Common myeloid progenitor, CD34-positive (primary cell): Measurements from ENCODE around the gene USH2A.

Experiments
- CTCF ChIA-PET: fragments of 350-600 bp; sonication (Branson Sonifier 250); formaldehyde crosslinking; loops from one replicate; lab custom pipeline; 2021; ENCODE audit warnings: antibody characterized with exemption; lab: Charles Lee
- POLR2A ChIA-PET: fragments of 350-600 bp; sonication (Branson Sonifier 250); formaldehyde crosslinking; loops from one replicate; lab custom pipeline; 2021; ENCODE audit warnings: antibody characterized with exemption; lab: Charles Lee
- DNase-seq, 3 donors: peaks; one replicate each; pipeline versions ENCODE4 v3.0.0 to v3.0.0-alpha.2; 2013
- H3K27ac ChIP-seq, 2 experiments: 1 replicate in 1 of 2; 2 replicates in 1 of 2; pipeline ENCODE4 v1.7.0; 2013; ENCODE audit warnings: inconsistent platforms in 2 of 2, low read length in 2 of 2, mild to moderate bottlenecking in 2 of 2, low read depth in 1 of 2, moderate library complexity in 1 of 2; ENCODE audit not compliant: severe bottlenecking in 2 of 2, insufficient read depth in 1 of 2, poor library complexity in 1 of 2
- H3K27me3 ChIP-seq, 5 experiments: replicated peaks in 2 of 5; 1 replicate in 3 of 5; 2 replicates in 2 of 5; pipeline versions ENCODE4 v1.6.1 to v1.7.0; 2013; ENCODE audit warnings: low read length in 4 of 5, mild to moderate bottlenecking in 2 of 5, moderate library complexity in 2 of 5, inconsistent platforms in 1 of 5; ENCODE audit not compliant: insufficient read depth in 5 of 5, control insufficient read depth in 4 of 5
- H3K36me3 ChIP-seq, 4 experiments: 1 replicate in 2 of 4; 2 replicates in 2 of 4; pipeline versions ENCODE4 v1.6.1 to v1.7.0; 2013; ENCODE audit warnings: low read length in 3 of 4, control low read depth in 1 of 4, mild to moderate bottlenecking in 1 of 4; ENCODE audit not compliant: control insufficient read depth in 4 of 4, insufficient read depth in 4 of 4
- H3K4me1 ChIP-seq, 4 experiments: 1 replicate in 3 of 4; 2 replicates in 1 of 4; pipeline versions ENCODE4 v1.6.1 to v1.7.1; 2013; ENCODE audit warnings: low read length in 3 of 4, mild to moderate bottlenecking in 3 of 4, control low read depth in 1 of 4, inconsistent platforms in 1 of 4, moderate library complexity in 1 of 4; ENCODE audit not compliant: control insufficient read depth in 4 of 4, insufficient read depth in 4 of 4; ENCODE audit errors: control extremely low read depth in 1 of 4
- H3K4me3 ChIP-seq, 7 experiments: 1 replicate in 4 of 7; 2 replicates in 3 of 7; pipeline versions ENCODE4 v1.5.1 to v1.7.0; 2013; ENCODE audit warnings: mild to moderate bottlenecking in 7 of 7, low read length in 6 of 7, moderate library complexity in 6 of 7, inconsistent platforms in 2 of 7, low read depth in 2 of 7, control low read depth in 1 of 7; ENCODE audit not compliant: insufficient read depth in 4 of 7, control insufficient read depth in 1 of 7; ENCODE audit errors: extremely low read depth in 1 of 7
- H3K9me3 ChIP-seq, 5 experiments: 1 replicate in 4 of 5; 2 replicates in 1 of 5; pipeline versions ENCODE4 v1.6.1 to v1.7.1; 2013; ENCODE audit warnings: low read length in 4 of 5, mild to moderate bottlenecking in 2 of 5, inconsistent platforms in 1 of 5, low read depth in 1 of 5, moderate library complexity in 1 of 5; ENCODE audit not compliant: control insufficient read depth in 4 of 5, insufficient read depth in 2 of 5; ENCODE audit errors: control extremely low read depth in 1 of 5
- WGBS: methylation state at CpG from one replicate; pipeline ENCODE4 v1.1.5; 2013; ENCODE audit not compliant: insufficient coverage; 5-methylcytosine and 5-hydroxymethylcytosine counted together

USH2A gene

DNA sequence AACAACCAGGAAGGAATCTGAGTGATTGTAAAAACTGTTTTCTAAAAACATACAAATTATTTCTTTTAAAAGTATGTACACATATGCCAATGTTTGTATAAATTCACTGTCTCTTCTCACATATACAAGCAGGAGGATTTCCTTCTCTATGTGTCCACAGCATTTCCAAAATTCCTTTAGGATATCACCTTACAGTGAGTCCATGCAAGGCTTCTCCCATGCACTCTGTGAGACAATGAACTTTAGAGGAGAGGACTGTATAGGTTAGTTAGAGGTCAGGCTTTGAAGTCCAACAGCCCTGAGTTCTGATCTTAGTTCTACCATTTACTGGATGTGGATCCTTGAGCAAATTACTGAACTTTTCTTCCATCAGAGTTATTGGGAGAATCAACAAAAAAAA lies 34.1 kb upstream of the USH2A start:
- CTCF ChIA-PET, result no interaction called here
- Histone ChIP-seq H3K36me3 (no peaks in the 10 kb centered on the region), H3K27me3 (no peaks in the 10 kb centered on the region), H3K9me3 (no peaks in the 10 kb centered on the region), H3K4me3 (no peak overlapping the region), H3K27ac (no peak overlapping the region), H3K4me1 (no peaks in the 10 kb centered on the region)
- POLR2A ChIA-PET, result no interaction called here
- DNase-seq, result no peak

DNA sequence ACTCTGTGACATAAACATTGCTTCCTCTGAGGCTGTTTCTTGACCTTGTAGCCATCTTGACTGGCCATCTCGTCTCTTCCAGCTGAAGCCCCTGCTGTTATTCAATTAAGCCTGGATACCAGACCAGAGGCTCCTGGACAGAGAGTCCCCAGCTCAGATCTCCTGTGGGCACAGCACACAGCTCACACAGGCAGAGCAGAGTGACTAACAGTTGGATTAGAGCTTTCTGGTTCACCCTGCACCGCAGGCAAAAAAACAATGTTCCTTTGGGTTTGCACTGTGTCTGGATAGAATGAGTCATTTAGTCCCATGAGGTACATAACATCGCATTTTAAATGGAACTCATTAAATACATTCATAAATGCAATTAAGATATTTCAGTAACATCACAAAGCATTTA lies 33.4 kb upstream of the USH2A start:
- no peaks in the 10 kb centered on the region for H3K27me3 ChIP-seq
- CTCF ChIA-PET, result no interaction called here

DNA sequence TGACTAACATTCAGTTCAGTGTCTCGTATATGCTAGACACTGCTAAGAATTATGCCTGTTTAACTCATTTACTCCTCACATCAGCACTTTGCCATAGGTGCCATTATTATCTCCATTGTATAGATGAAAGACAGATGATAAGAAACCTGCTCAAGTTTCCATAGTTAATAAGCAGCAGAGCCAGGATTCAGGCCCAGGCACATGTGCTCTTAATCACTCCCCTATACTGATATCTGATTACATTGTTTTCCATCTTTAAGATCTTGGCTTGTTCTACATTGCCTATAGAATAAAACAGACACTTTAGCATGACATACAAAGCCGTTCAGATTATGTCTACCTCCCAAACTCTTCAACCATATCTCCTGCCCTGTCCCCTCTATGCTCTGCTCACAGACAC lies 30.5 kb upstream of the USH2A start:
- no peaks in the 10 kb centered on the region for H3K36me3 ChIP-seq
- 88% methylated on average over 1 of the region's 2 CpGs for WGBS
- DNase-seq, result no peak
- ChIA-PET POLR2A (no interaction called here), CTCF (no interaction called here)
- H3K27me3 ChIP-seq, result no peaks in the 10 kb centered on the region
- H3K4me1 ChIP-seq, result no peaks in the 10 kb centered on the region
- H3K4me3 ChIP-seq, result no peak overlapping the region
- H3K27ac ChIP-seq, result no peak overlapping the region
- H3K9me3 ChIP-seq, result no peaks in the 10 kb centered on the region

More for the DNA sequence above, 33.4 kb upstream of the USH2A start:
- 74% methylated on average over 3 of the region's 3 CpGs for WGBS
- Histone ChIP-seq H3K4me3 (no peak overlapping the region), H3K9me3 (no peaks in the 10 kb centered on the region), H3K4me1 (no peaks in the 10 kb centered on the region), H3K27ac (no peak overlapping the region), H3K36me3 (no peaks in the 10 kb centered on the region)
- POLR2A ChIA-PET, result no interaction called here
- DNase-seq, result no peak

DNA sequence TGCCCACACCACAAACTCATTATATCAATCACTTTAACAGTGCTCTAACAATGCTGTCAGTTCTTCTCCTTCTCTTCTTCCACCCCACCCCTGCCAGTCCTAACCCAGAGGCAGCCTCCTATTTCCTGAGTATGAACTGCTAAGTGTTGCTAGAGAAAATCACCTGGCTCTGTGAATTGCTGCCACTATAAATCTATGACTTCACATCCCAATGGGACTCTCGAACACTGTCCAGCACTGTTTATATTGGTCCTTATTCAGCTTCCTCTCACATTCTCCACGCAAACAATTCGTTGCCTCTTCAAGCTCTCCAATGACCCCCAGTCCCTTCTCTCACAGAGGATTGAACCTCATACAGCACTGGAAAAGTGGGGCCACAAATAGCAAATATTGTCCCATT lies 27.0 kb upstream of the USH2A start:
- 79% methylated on average over 3 of the region's 3 CpGs for WGBS
- ChIA-PET CTCF (no interaction called here), POLR2A (no interaction called here)
- Histone ChIP-seq H3K9me3 (no peaks in the 10 kb centered on the region), H3K27ac (no peak overlapping the region), H3K36me3 (no peaks in the 10 kb centered on the region), H3K4me3 (no peak overlapping the region), H3K27me3 (no peaks in the 10 kb centered on the region), H3K4me1 (no peaks in the 10 kb centered on the region)
- DNase-seq, result no peak

DNA sequence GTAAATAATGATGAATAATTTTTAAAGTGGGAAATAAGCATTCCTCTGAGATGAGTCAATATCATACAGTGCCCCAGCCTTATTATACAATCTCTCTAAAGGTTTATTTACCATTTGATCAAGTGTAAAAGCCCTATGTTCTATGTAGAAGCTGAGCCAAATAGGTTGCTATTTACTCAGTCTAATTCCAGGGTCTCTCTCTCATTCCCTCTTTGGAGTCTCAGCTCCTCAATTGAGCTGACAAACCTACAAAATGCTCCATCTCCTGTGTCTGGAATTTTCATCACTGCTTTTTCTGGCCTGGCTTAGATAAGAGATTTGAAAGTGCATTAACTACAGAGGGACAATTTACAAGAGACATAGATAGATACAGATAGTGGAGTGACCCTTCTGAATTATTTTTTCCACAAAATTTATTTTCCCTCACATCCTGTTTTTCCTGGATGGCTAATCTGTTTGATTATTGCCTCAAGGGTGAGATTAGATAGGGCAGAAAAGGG lies 24.8 kb upstream of the USH2A start:
- POLR2A ChIA-PET, result no interaction called here
- CTCF ChIA-PET, result no interaction called here
- no peak for DNase-seq

DNA sequence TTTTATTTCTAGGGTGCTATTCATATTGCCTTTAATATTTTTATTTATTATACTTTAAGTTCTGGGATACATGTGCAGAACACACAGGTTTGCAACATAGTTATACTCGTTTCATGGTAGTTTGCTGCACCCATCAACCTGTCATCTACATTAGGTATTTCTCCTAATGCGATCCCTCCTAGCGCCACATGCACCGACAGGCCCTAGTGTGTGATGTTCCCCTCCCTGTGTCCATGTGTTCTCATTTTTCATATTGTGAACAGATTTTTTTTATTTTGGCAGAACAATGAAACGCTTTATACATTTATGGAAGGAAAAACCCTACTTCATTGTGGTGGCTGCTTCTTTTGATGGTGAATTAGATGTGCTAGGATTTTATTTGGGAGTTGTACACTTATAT lies 14.4 kb upstream of the USH2A start:
- H3K4me1 ChIP-seq, result no peaks in the 10 kb centered on the region
- DNase-seq, result no peak
- WGBS, result 100% methylated on average over 1 of the region's 5 CpGs
- no peak overlapping the region for H3K27ac ChIP-seq
- H3K36me3 ChIP-seq, result no peaks in the 10 kb centered on the region
- ChIA-PET CTCF (no interaction called here), POLR2A (no interaction called here)
- no peaks in the 10 kb centered on the region for H3K27me3 ChIP-seq
- no peak overlapping the region for H3K4me3 ChIP-seq
- no peaks in the 10 kb centered on the region for H3K9me3 ChIP-seq

More for the DNA sequence above, 24.8 kb upstream of the USH2A start:
- Histone ChIP-seq H3K27me3 (no peaks in the 10 kb centered on the region), H3K9me3 (no peaks in the 10 kb centered on the region), H3K36me3 (no peaks in the 10 kb centered on the region), H3K27ac (no peak overlapping the region), H3K4me1 (no peaks in the 10 kb centered on the region), H3K4me3 (no peak overlapping the region)

DNA sequence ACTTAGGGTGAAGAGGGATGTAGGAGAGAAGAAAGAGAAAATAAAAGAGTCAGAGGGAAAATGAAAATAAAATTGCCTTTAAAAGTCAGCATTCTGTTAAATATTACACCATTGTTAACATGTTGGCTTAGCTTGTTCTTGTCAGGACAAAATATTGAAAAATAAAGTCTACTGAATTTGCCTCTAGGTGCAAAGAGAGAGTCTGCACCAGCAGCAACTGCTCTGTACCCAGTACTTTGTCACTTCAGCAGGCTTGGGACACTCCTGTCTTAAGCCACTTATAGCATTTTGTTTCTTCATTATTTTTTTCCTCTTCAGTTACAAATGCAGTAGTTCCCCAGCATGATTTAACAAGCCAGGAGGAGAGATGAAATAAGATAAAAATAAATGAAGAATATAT lies 11.0 kb upstream of the USH2A start:
- ChIA-PET CTCF (no interaction called here), POLR2A (no interaction called here)
- no peak for DNase-seq
- Histone ChIP-seq H3K36me3 (no peaks in the 10 kb centered on the region), H3K4me3 (no peak overlapping the region), H3K9me3 (no peaks in the 10 kb centered on the region), H3K4me1 (no peaks in the 10 kb centered on the region), H3K27ac (no peak overlapping the region), H3K27me3 (no peaks in the 10 kb centered on the region)
